ENCODE data around the gene CRY1. TPM values are rescaled to one million over a fixed set of nuclear protein-coding genes. Genes with fewer than 3 reads are reported as not detected.
A peak's percentile ranks its signal among the peaks of the same experiment; 100 is the strongest.

The CRY1 gene
- 10 to 100 TPM in 4 of 6 experiments, 1 to 10 TPM in 2; 7.5 to 12.5 (median 10.6) TPM for total RNA-seq
- long read RNA-seq, partial matches to known transcripts, result 0 of 1 reads
- long read RNA-seq, other reads (novel, unspliced or antisense), result 0 of 1 reads

GRCh38 chr12:107093417-107094182 is at the start of gene CRY1:
TSS of gene CRY1 (minus strand) at chr12:107093549. CDS start at chr12:107092961, 588 bp downstream.
- WGBS (ENCODE audit: insufficient coverage, low coverage, low lambda C conversion rate, missing lambda C conversion rate), result 1% methylated on average over 40 of the region's 74 CpGs
- Histone ChIP-seq H3K27ac (peak within 1 kb of the TSS; percentile 92 to 96 (median 94)), H3K27me3 (no peaks in the 10 kb centered on the region), H3K36me3 (no peaks in the 10 kb centered on the region), H3K4me3 (peak within 1 kb of the TSS; percentile 76 to 96 (median 87)), H3K4me1 (peaks cover 0 to 13% (median 6%) of the 10 kb centered on the region in 4 donors), H3K9me3 (no peaks in the 10 kb centered on the region)
- peak; percentile 97 for DNase-seq
- intact Hi-C loops (cut with DNase I), result no loop called here
- TF ChIP-seq CTCF (IDR thresholded peaks at IDR 0.05), result no peak
- peak; percentile 96 for TF ChIP-seq POLR2A (IDR thresholded peaks at IDR 0.05)
- ATAC-seq, result peak; percentile 92 to 97 (median 94)

- TF ChIP-seq CTCF (IDR thresholded peaks at IDR 0.05) (no peak), POLR2A (IDR thresholded peaks at IDR 0.05) (no peak)
- 60% methylated on average over 1 of the region's 1 CpG for WGBS (ENCODE audit: insufficient coverage, low coverage, low lambda C conversion rate, missing lambda C conversion rate)
These were observed 46.4 kb upstream of the CRY1 start for GRCh38 chr12:107139787-107140186.

GRCh38 chr12:107138990-107139389 is 45.6 kb upstream of the CRY1 start:
- intact Hi-C loops (cut with DNase I), result loop anchor here in 1 of 2 donors (10.0 kb wide), 1 partner anchor 256 kb away; no protein-coding TSS in a partner anchor
- no peak for ATAC-seq
- no peaks in the 10 kb centered on the region for H3K4me1 ChIP-seq
- H3K4me3 ChIP-seq, result no peak overlapping the region
- no peak overlapping the region for H3K27ac ChIP-seq
- no peak for DNase-seq
- no CpG with 5 or more reads among the region's 3 CpGs for WGBS (ENCODE audit: insufficient coverage, low coverage, low lambda C conversion rate, missing lambda C conversion rate)
- no peaks in the 10 kb centered on the region for H3K27me3 ChIP-seq
- TF ChIP-seq CTCF (IDR thresholded peaks at IDR 0.05) (no peak), POLR2A (IDR thresholded peaks at IDR 0.05) (no peak)
- H3K36me3 ChIP-seq, result no peaks in the 10 kb centered on the region
- no peaks in the 10 kb centered on the region for H3K9me3 ChIP-seq

More at GRCh38 chr12:107139787-107140186, 46.4 kb upstream of the CRY1 start:
- Histone ChIP-seq H3K27me3 (no peaks in the 10 kb centered on the region), H3K27ac (no peak overlapping the region), H3K9me3 (no peaks in the 10 kb centered on the region), H3K4me3 (no peak overlapping the region), H3K36me3 (no peaks in the 10 kb centered on the region), H3K4me1 (no peaks in the 10 kb centered on the region)
- DNase-seq (no peak), ATAC-seq (no peak)
- intact Hi-C loops (cut with DNase I), result loop anchor here in 1 of 2 donors (10.0 kb wide), 1 partner anchor 255 kb away; no protein-coding TSS in a partner anchor

GRCh38 chr12:107135177-107135576 is 41.8 kb upstream of the CRY1 start:
- Histone ChIP-seq H3K4me3 (no peak overlapping the region), H3K27me3 (no peaks in the 10 kb centered on the region), H3K9me3 (no peaks in the 10 kb centered on the region), H3K4me1 (no peaks in the 10 kb centered on the region), H3K36me3 (no peaks in the 10 kb centered on the region), H3K27ac (no peak overlapping the region)
- DNase-seq (no peak), ATAC-seq (no peak)
- WGBS (ENCODE audit: insufficient coverage, low coverage, low lambda C conversion rate, missing lambda C conversion rate), result 100% methylated on average over 1 of the region's 2 CpGs
- intact Hi-C loops (cut with DNase I), result loop anchor here in 1 of 2 donors (10.0 kb wide), 1 partner anchor 260 kb away; no protein-coding TSS in a partner anchor
- no peak for TF ChIP-seq CTCF (IDR thresholded peaks at IDR 0.05)
- TF ChIP-seq POLR2A (IDR thresholded peaks at IDR 0.05), result no peak
